Osteocyte (in vitro differentiated cells): ENCODE data around the gene MED16. TPM values are rescaled to one million over a fixed set of nuclear protein-coding genes. Genes with fewer than 3 reads are reported as not detected.

Source experiments
- DNase-seq: peaks from one replicate; pipeline ENCODE4 v3.0.0; 2021; ENCODE audit warnings: mixed read lengths; ENCODE audit not compliant: unreplicated experiment; ENCODE audit errors: extremely low spot score
- H3K27ac Mint-ChIP-seq: one replicate; pipeline ENCODE4 v1.8.0; 2021; ENCODE audit warnings: mild to moderate bottlenecking, mixed read lengths; ENCODE audit not compliant: unreplicated experiment
- H3K27me3 Mint-ChIP-seq: one replicate; pipeline ENCODE4 v1.8.0; 2021; ENCODE audit warnings: mixed read lengths; ENCODE audit not compliant: unreplicated experiment
- H3K36me3 Mint-ChIP-seq: one replicate; pipeline ENCODE4 v1.8.0; 2021; ENCODE audit warnings: mixed read lengths; ENCODE audit not compliant: unreplicated experiment
- H3K4me1 Mint-ChIP-seq: one replicate; pipeline ENCODE4 v1.8.0; 2021; ENCODE audit warnings: mixed read lengths; ENCODE audit not compliant: unreplicated experiment
- H3K4me3 Mint-ChIP-seq: one replicate; pipeline ENCODE4 v1.8.0; 2021; ENCODE audit warnings: mild to moderate bottlenecking, moderate library complexity, mixed read lengths; ENCODE audit not compliant: unreplicated experiment
- H3K9me3 Mint-ChIP-seq: one replicate; pipeline ENCODE4 v1.8.0; 2021; ENCODE audit warnings: mixed read lengths; ENCODE audit not compliant: unreplicated experiment
- CTCF ChIP-seq: fragments of 200-600 bp; sonication (generic); IDR thresholded peaks from 2 replicates; pipeline ENCODE4 v1.5.0; 2021; ENCODE audit warnings: antibody characterized with exemption, mild to moderate bottlenecking, moderate library complexity
- total RNA-seq: library from RNA; stranded (reverse); gene quantifications from 2 replicates; pipeline ENCODE4 v1.2.1, GENCODE V29; 2021

The MED16 gene
- total RNA-seq, 1 donor from 2014 or later, result 72.3 TPM

GRCh38 chr19:890831-891230, 2.2 kb downstream of the MED16 start:
- H3K4me3 Mint-ChIP-seq, result peak overlapping the region; percentile 62
- H3K27ac Mint-ChIP-seq, result peak overlapping the region; percentile 31

DNA sequence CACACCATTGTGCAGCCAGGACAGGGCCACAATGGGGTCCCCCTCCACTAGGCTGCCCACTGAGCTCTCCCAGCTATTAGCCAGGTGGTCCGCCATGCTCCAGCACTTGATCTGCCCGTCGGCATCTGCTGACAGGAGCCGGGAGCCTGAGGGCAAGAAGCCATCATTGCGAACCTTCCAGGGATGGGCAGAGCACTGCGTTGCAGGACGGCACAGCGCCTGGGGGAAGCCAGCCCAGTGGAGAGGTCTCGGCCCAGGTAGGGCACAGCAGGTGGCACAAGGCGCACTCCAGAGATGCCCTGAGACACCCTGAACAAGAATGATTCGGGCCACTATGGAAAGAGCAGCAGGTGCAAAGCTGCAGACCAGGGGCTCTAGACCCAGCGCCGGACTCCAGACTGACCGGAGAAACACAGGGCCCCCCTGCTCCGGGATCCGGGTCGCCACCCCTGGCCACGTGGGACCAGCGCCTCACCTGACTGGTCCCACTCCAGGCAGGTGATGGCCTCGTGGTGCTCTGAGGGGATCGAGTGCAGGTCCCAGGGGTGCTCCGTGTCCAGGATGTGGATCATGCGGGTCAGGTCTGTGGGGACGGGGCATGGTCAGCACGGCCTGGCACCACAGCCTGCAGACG, 3.2 kb downstream of the MED16 start:
- DNase-seq, result no peak
- Mint-ChIP-seq H3K27ac (no peak overlapping the region), H3K4me3 (peak overlapping the region; percentile 14), H3K4me1 (peaks cover 17% of the 10 kb centered on the region), H3K36me3 (peaks cover 2% of the 10 kb centered on the region), H3K27me3 (no peaks in the 10 kb centered on the region), H3K9me3 (no peaks in the 10 kb centered on the region)
- TF ChIP-seq CTCF, result no peak

More at GRCh38 chr19:890831-891230, 2.2 kb downstream of the MED16 start:
- TF ChIP-seq CTCF, result no peak
- DNase-seq, result no peak
- peaks cover 2% of the 10 kb centered on the region for H3K36me3 Mint-ChIP-seq
- H3K9me3 Mint-ChIP-seq, result no peaks in the 10 kb centered on the region
- H3K27me3 Mint-ChIP-seq, result no peaks in the 10 kb centered on the region
- peaks cover 17% of the 10 kb centered on the region for H3K4me1 Mint-ChIP-seq

- Mint-ChIP-seq H3K9me3 (no peaks in the 10 kb centered on the region), H3K27me3 (no peaks in the 10 kb centered on the region), H3K27ac (no peak overlapping the region), H3K4me1 (peaks cover 15% of the 10 kb centered on the region), H3K36me3 (peaks cover 7% of the 10 kb centered on the region), H3K4me3 (no peak overlapping the region)
- no peak for DNase-seq
- TF ChIP-seq CTCF, result no peak
These were observed 4.2 kb downstream of the MED16 start for GRCh38 chr19:888581-889385.

DNA sequence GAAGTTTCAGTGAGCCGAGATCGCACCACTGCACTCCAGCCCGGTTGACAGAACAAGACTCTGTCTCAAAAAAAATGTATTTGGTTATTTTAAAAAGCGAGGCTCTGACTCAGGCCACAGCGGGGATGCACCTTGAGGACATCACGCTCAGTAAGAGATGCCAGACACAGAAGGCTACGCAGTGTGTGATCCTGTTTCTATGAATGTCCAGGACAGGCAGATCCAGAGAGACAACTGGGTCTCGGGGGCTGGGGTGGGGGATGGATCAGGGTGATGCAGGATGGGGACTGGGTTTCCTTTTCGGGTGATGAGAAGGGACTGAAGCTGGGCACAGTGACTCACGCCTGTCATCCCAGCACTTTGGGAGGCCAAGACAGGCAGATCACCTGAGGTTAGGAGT, 5.4 kb downstream of the MED16 start:
- Mint-ChIP-seq H3K9me3 (no peaks in the 10 kb centered on the region), H3K27me3 (no peaks in the 10 kb centered on the region), H3K4me3 (no peak overlapping the region), H3K4me1 (peaks cover 8% of the 10 kb centered on the region), H3K36me3 (peaks cover 7% of the 10 kb centered on the region), H3K27ac (no peak overlapping the region)
- no peak for DNase-seq
- TF ChIP-seq CTCF, result no peak

- no peak overlapping the region for H3K4me3 Mint-ChIP-seq
- H3K36me3 Mint-ChIP-seq, result peaks cover 10% of the 10 kb centered on the region
- H3K9me3 Mint-ChIP-seq, result no peaks in the 10 kb centered on the region
- peaks cover 7% of the 10 kb centered on the region for H3K4me1 Mint-ChIP-seq
- H3K27me3 Mint-ChIP-seq, result no peaks in the 10 kb centered on the region
- H3K27ac Mint-ChIP-seq, result no peak overlapping the region
- DNase-seq, result no peak
- no peak for TF ChIP-seq CTCF
These were observed 5.9 kb downstream of the MED16 start for GRCh38 chr19:887072-887471.
